ENCODE measurements around the gene STRIP2.

Gene STRIP2

GRCh38 chr7:129389829-129390228 lies 44.4 kb upstream of the STRIP2 start:
- TF ChIP-seq CTCF (IDR thresholded peaks at IDR 0.05; ENCODE audit: control insufficient read depth, insufficient read depth, low read depth, low read length, missing control alignments) = no peak
- DNase-seq (ENCODE audit: low read depth) = no peak
- no peak overlapping the region for H3K4me3 ChIP-seq (ENCODE audit: control insufficient read depth, low read depth, low read length)

GRCh38 chr7:129390314-129390713 lies 43.9 kb upstream of the STRIP2 start:
- DNase-seq (ENCODE audit: low read depth) = no peak
- no peak for TF ChIP-seq CTCF (IDR thresholded peaks at IDR 0.05; ENCODE audit: control insufficient read depth, insufficient read depth, low read depth, low read length, missing control alignments)
- H3K4me3 ChIP-seq (ENCODE audit: control insufficient read depth, low read depth, low read length) = no peak overlapping the region

- DNase-seq (ENCODE audit: low read depth) = no peak
- TF ChIP-seq CTCF (IDR thresholded peaks at IDR 0.05; ENCODE audit: control insufficient read depth, insufficient read depth, low read depth, low read length, missing control alignments) = no peak
- no peak overlapping the region for H3K4me3 ChIP-seq (ENCODE audit: control insufficient read depth, low read depth, low read length)
Observed at GRCh38 chr7:129391546-129392171, 42.6 kb upstream of the STRIP2 start.

GRCh38 chr7:129393255-129393654 lies 41.0 kb upstream of the STRIP2 start:
- no peak for DNase-seq (ENCODE audit: low read depth)
- no peak for TF ChIP-seq CTCF (IDR thresholded peaks at IDR 0.05; ENCODE audit: control insufficient read depth, insufficient read depth, low read depth, low read length, missing control alignments)
- no peak overlapping the region for H3K4me3 ChIP-seq (ENCODE audit: control insufficient read depth, low read depth, low read length)

GRCh38 chr7:129394101-129394500 lies 40.1 kb upstream of the STRIP2 start:
- no peak for TF ChIP-seq CTCF (IDR thresholded peaks at IDR 0.05; ENCODE audit: control insufficient read depth, insufficient read depth, low read depth, low read length, missing control alignments)
- no peak overlapping the region for H3K4me3 ChIP-seq (ENCODE audit: control insufficient read depth, low read depth, low read length)
- no peak for DNase-seq (ENCODE audit: low read depth)

GRCh38 chr7:129394982-129395914 lies 39.0 kb upstream of the STRIP2 start:
- no peak overlapping the region for H3K4me3 ChIP-seq (ENCODE audit: control insufficient read depth, low read depth, low read length)
- DNase-seq (ENCODE audit: low read depth) = no peak
- no peak for TF ChIP-seq CTCF (IDR thresholded peaks at IDR 0.05; ENCODE audit: control insufficient read depth, insufficient read depth, low read depth, low read length, missing control alignments)

Data from AG09309 (cell line).